CD14-positive monocyte (primary cell): ENCODE measurements around the gene IFIT5. TPM values are rescaled to one million over a fixed set of nuclear protein-coding genes. Genes with fewer than 3 reads are reported as not detected.

Source experiments
- DNase-seq, 3 donors: peaks; one replicate each; pipeline ENCODE4 v3.0.0-alpha.2; 2011 to 2022
- H2AFZ ChIP-seq: 2 replicates; pipeline ENCODE4 v1.6.0; 2012; ENCODE audit warnings: mild to moderate bottlenecking, low read depth, low read length, inconsistent platforms; ENCODE audit not compliant: insufficient read depth, poor library complexity, severe bottlenecking
- H3K27ac ChIP-seq, 2 donors: 1 replicate in 1 of 2; 2 replicates in 1 of 2; pipeline ENCODE4 v1.5.1; 2012 to 2013; ENCODE audit warnings: low read length in 2 of 2, control low read depth in 1 of 2, inconsistent platforms in 1 of 2, low read depth in 1 of 2, mild to moderate bottlenecking in 1 of 2
- H3K27me3 ChIP-seq, 2 donors: one replicate each; pipeline versions ENCODE4 v1.6.0 to v1.6.1; 2011 to 2013; ENCODE audit warnings: low read length in 2 of 2; ENCODE audit not compliant: control insufficient read depth in 2 of 2, insufficient read depth in 2 of 2
- H3K36me3 ChIP-seq, 2 donors: replicated peaks in 1 of 2; 1 replicate in 1 of 2; 2 replicates in 1 of 2; pipeline versions ENCODE4 v1.5.1 to v1.6.1; 2012 to 2013; ENCODE audit warnings: low read length in 2 of 2, control low read depth in 1 of 2, inconsistent platforms in 1 of 2, mild to moderate bottlenecking in 1 of 2; ENCODE audit not compliant: insufficient read depth in 2 of 2, control insufficient read depth in 1 of 2
- H3K4me1 ChIP-seq, 2 donors: 1 replicate in 1 of 2; 2 replicates in 1 of 2; pipeline versions ENCODE4 v1.5.1 to v1.6.1; 2012 to 2013; ENCODE audit warnings: low read length in 2 of 2, control low read depth in 1 of 2, inconsistent platforms in 1 of 2, mild to moderate bottlenecking in 1 of 2, moderate library complexity in 1 of 2; ENCODE audit not compliant: insufficient read depth in 2 of 2, control insufficient read depth in 1 of 2
- H3K4me2 ChIP-seq: replicated peaks from 2 replicates; pipeline ENCODE3; 2012; ENCODE audit warnings: low read length, moderate library complexity, mild to moderate bottlenecking; ENCODE audit not compliant: poor library complexity, severe bottlenecking; ENCODE audit errors: extremely low read depth
- H3K4me3 ChIP-seq, 3 experiments: fragments of 200-600 bp in 1 of 3; sonication (generic) in 1 of 3; replicated peaks in 1 of 3; 1 replicate in 2 of 3; 2 replicates in 1 of 3; pipeline ENCODE4 v1.5.1; 2011 to 2013; ENCODE audit warnings: low read length in 3 of 3, mild to moderate bottlenecking in 3 of 3, control low read depth in 2 of 3, low read depth in 2 of 3, inconsistent platforms in 1 of 3, moderate library complexity in 1 of 3
- H3K79me2 ChIP-seq: 2 replicates; pipeline ENCODE4 v1.6.0; 2012; ENCODE audit warnings: mild to moderate bottlenecking, control low read depth, inconsistent platforms, low read length, moderate library complexity; ENCODE audit not compliant: insufficient read depth
- H3K9ac ChIP-seq: 2 replicates; pipeline ENCODE4 v1.6.0; 2017; ENCODE audit warnings: low read length, mild to moderate bottlenecking; ENCODE audit not compliant: insufficient read depth, poor library complexity, severe bottlenecking
- H3K9me3 ChIP-seq, 2 donors: replicated peaks in 1 of 2; 1 replicate in 1 of 2; 2 replicates in 1 of 2; pipeline versions ENCODE4 v1.5.1 to v1.6.1; 2012 to 2013; ENCODE audit warnings: low read length in 2 of 2, control low read depth in 1 of 2; ENCODE audit not compliant: control insufficient read depth in 1 of 2, insufficient read depth in 1 of 2
- H4K20me1 ChIP-seq: 2 replicates; pipeline ENCODE4 v1.6.0; 2012; ENCODE audit warnings: mild to moderate bottlenecking, low read length, control low read depth, moderate library complexity; ENCODE audit not compliant: insufficient read depth
- H3K27ac Mint-ChIP-seq, 7 donors: one replicate each; pipeline ENCODE4 v1.8.0; 2020; ENCODE audit warnings: mild to moderate bottlenecking in 7 of 7, mixed read lengths in 7 of 7, moderate library complexity in 6 of 7, inconsistent platforms in 2 of 7
- H3K27me3 Mint-ChIP-seq, 3 donors: one replicate each; pipeline ENCODE4 v1.8.0; 2021 to 2022; ENCODE audit warnings: low read depth in 3 of 3, mild to moderate bottlenecking in 3 of 3, mixed read lengths in 3 of 3, moderate library complexity in 3 of 3, inconsistent platforms in 1 of 3
- H3K36me3 Mint-ChIP-seq, 2 donors: one replicate each; pipeline ENCODE4 v1.8.0; 2020; ENCODE audit warnings: mixed read lengths in 2 of 2, inconsistent platforms in 1 of 2, mild to moderate bottlenecking in 1 of 2
- H3K4me1 Mint-ChIP-seq: one replicate; pipeline ENCODE4 v1.8.0; 2020; ENCODE audit warnings: mild to moderate bottlenecking, mixed read lengths
- H3K4me3 Mint-ChIP-seq, 2 donors: one replicate each; pipeline ENCODE4 v1.8.0; 2020; ENCODE audit warnings: mild to moderate bottlenecking in 2 of 2, mixed read lengths in 2 of 2, moderate library complexity in 1 of 2
- H3K9me3 Mint-ChIP-seq, 7 donors: one replicate each; pipeline ENCODE4 v1.8.0; 2020 to 2022; ENCODE audit warnings: mixed read lengths in 7 of 7, mild to moderate bottlenecking in 6 of 7, moderate library complexity in 6 of 7, inconsistent platforms in 2 of 7
- CTCF ChIP-seq: fragments of 200-600 bp; IDR thresholded peaks from one replicate; pipeline ENCODE4 v1.8.0; 2022; ENCODE audit warnings: antibody characterized with exemption, mild to moderate bottlenecking
- WGBS: methylation state at CpG from one replicate; pipeline ENCODE4 v1.1.5; 2013; ENCODE audit warnings: missing lambda C conversion rate; ENCODE audit not compliant: insufficient coverage; 5-methylcytosine and 5-hydroxymethylcytosine counted together
- intact Hi-C, 2 donors: fragments of 100-400 bp; cut with micrococcal nuclease; formaldehyde crosslinking; loops; one replicate each; pipeline versions ENCODE4 v1.15.0 to v1.15.1; 2023
- polyA plus RNA-seq, 3 donors: library from polyadenylated mRNA; depleted of rRNA in 1 of 3; unstranded in 2 of 3; stranded (reverse) in 1 of 3; fragments of 300-500 nt in 2 of 3; fragments of >200 nt in 1 of 3; fragmentation: Illumina TruSeq in 2 of 3; gene quantifications; 1 replicate in 2 of 3; 2 replicates in 1 of 3; pipeline ENCODE4 v1.2.3, GENCODE V29; 2012 to 2021

IFIT5 gene
- polyA plus RNA-seq, 3 donors, result 2.4 to 8.0 (median 5.8) TPM

GRCh38 chr10:89431977-89432376, 17.6 kb downstream of the IFIT5 start:
- no peak overlapping the region for H3K27ac Mint-ChIP-seq
- H3K9me3 ChIP-seq, result no peaks in the 10 kb centered on the region
- no peak for TF ChIP-seq CTCF
- H4K20me1 ChIP-seq, result no peaks in the 10 kb centered on the region
- intact Hi-C loops, result no loop called here
- no peaks in the 10 kb centered on the region for H3K36me3 ChIP-seq
- H3K27me3 ChIP-seq, result peaks cover 0 to 2% of the 10 kb centered on the region in 2 donors
- peaks cover 5 to 15% (median 10%) of the 10 kb centered on the region in 3 donors for H3K27me3 Mint-ChIP-seq
- H3K9me3 Mint-ChIP-seq, result peaks cover 0 to 2% (median 0%) of the 10 kb centered on the region in 7 donors
- H3K9ac ChIP-seq, result no peak overlapping the region
- H3K4me2 ChIP-seq, result no peak overlapping the region
- H3K79me2 ChIP-seq, result no peaks in the 10 kb centered on the region
- no peaks in the 10 kb centered on the region for H3K4me1 Mint-ChIP-seq
- no peak overlapping the region for H2AFZ ChIP-seq
- 75% methylated on average over 1 of the region's 3 CpGs for WGBS
- no peaks in the 10 kb centered on the region for H3K4me1 ChIP-seq
- H3K4me3 Mint-ChIP-seq, result no peak overlapping the region
- DNase-seq, result no peak
- no peak overlapping the region for H3K27ac ChIP-seq
- H3K4me3 ChIP-seq, result no peak overlapping the region
- no peaks in the 10 kb centered on the region for H3K36me3 Mint-ChIP-seq

- no peaks in the 10 kb centered on the region for H3K4me1 ChIP-seq
- Mint-ChIP-seq H3K27ac (no peak overlapping the region), H3K27me3 (peaks cover 2 to 15% (median 11%) of the 10 kb centered on the region in 3 donors), H3K4me1 (no peaks in the 10 kb centered on the region), H3K9me3 (peaks cover 0 to 2% (median 0%) of the 10 kb centered on the region in 7 donors), H3K4me3 (no peak overlapping the region), H3K36me3 (no peaks in the 10 kb centered on the region)
- 100% methylated on average over 2 of the region's 4 CpGs for WGBS
- DNase-seq, result no peak
- no peaks in the 10 kb centered on the region for H3K9me3 ChIP-seq
- no peak overlapping the region for H2AFZ ChIP-seq
- peaks cover 0 to 2% of the 10 kb centered on the region in 2 donors for H3K27me3 ChIP-seq
- no peak overlapping the region for H3K27ac ChIP-seq
- no peak overlapping the region for H3K4me2 ChIP-seq
- H3K9ac ChIP-seq, result no peak overlapping the region
- no peaks in the 10 kb centered on the region for H3K36me3 ChIP-seq
- TF ChIP-seq CTCF, result no peak
- H3K79me2 ChIP-seq, result no peaks in the 10 kb centered on the region
- no peak overlapping the region for H3K4me3 ChIP-seq
- intact Hi-C loops, result no loop called here
- no peaks in the 10 kb centered on the region for H4K20me1 ChIP-seq
These were observed 24.2 kb downstream of the IFIT5 start for GRCh38 chr10:89438525-89438924.
